Measurements from ENCODE around the gene C1orf52.

DNA sequence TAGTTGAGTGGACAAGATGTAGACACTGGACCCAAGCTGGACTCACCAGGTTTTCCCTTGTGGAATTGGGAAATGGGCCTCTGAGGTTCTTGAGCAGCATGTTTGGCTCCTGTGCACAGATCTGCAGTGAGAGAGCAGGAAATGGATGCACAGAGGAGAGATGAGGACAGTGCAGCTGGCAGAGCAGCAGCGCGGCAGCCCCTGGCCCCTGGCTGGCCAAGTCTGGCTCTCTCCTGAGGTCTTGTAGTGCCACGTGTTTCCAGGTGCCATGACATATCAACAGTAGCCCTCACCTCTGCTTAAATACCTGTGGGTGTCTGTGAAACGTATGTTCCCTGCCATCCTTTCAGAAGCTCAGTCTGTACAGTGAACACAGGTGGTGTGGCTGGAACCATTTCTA lies 36.2 kb upstream of the C1orf52 start:
- TF ChIP-seq POLR2AphosphoS5 (IDR thresholded peaks at IDR 0.05) (no peak), EP300 (IDR thresholded peaks at IDR 0.05) (no peak), POLR2A (IDR thresholded peaks at IDR 0.05) (no peak)
- TF ChIP-seq, protein P1, sequence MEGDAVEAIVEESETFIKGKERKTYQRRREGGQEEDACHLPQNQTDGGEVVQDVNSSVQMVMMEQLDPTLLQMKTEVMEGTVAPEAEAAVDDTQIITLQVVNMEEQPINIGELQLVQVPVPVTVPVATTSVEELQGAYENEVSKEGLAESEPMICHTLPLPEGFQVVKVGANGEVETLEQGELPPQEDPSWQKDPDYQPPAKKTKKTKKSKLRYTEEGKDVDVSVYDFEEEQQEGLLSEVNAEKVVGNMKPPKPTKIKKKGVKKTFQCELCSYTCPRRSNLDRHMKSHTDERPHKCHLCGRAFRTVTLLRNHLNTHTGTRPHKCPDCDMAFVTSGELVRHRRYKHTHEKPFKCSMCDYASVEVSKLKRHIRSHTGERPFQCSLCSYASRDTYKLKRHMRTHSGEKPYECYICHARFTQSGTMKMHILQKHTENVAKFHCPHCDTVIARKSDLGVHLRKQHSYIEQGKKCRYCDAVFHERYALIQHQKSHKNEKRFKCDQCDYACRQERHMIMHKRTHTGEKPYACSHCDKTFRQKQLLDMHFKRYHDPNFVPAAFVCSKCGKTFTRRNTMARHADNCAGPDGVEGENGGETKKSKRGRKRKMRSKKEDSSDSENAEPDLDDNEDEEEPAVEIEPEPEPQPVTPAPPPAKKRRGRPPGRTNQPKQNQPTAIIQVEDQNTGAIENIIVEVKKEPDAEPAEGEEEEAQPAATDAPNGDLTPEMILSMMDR (IDR thresholded peaks at IDR 0.05): no peak
